Suppressor macrophage (primary cell): ENCODE data around the gene RIMBP3C.
A peak's percentile ranks its signal among the peaks of the same experiment; 100 is the strongest.
"Not testable (repeated sequence)": the region's sequence is repeated elsewhere in the genome, so short reads cannot be mapped to it uniquely, and the experiment has no call there.

ENCODE experiments used
- DNase-seq, 4 experiments: peaks; one replicate each; pipeline ENCODE4 v3.0.0-alpha.2; 2020 to 2022

Gene RIMBP3C

GRCh38 chr22:21573750-21574494 is 22.7 kb upstream of the RIMBP3C start:
- DNase-seq, result no peak

GRCh38 chr22:21573293-21573734 is 22.1 kb upstream of the RIMBP3C start:
- DNase-seq, result no peak

GRCh38 chr22:21571679-21572078 is 20.4 kb upstream of the RIMBP3C start:
- DNase-seq, result no peak

GRCh38 chr22:21570398-21570797 is 19.1 kb upstream of the RIMBP3C start:
- DNase-seq, result no peak

- DNase-seq, result peak; percentile 71 to 76 (median 73)
Observed at GRCh38 chr22:21569459-21570170, 18.4 kb upstream of the RIMBP3C start.

GRCh38 chr22:21569076-21569427 is 17.8 kb upstream of the RIMBP3C start:
- not testable (repeated sequence) for DNase-seq

- peak; percentile 20 to 76 (median 57) for DNase-seq
Observed at GRCh38 chr22:21568347-21569075, 17.2 kb upstream of the RIMBP3C start.

GRCh38 chr22:21567456-21568346 is 16.4 kb upstream of the RIMBP3C start, which contains the start of gene UBE2L3:
Gene UBE2L3, plus strand, starts transcription at chr22:21567714. Its CDS starts 31 bp downstream, at chr22:21567745.
- peak; percentile 81 to 93 (median 86) for DNase-seq

- no peak for DNase-seq
Observed at GRCh38 chr22:21564411-21564810, 13.2 kb upstream of the RIMBP3C start.

- DNase-seq, result no peak
Observed at GRCh38 chr22:21563912-21564311, 12.7 kb upstream of the RIMBP3C start.

- DNase-seq, result not testable (repeated sequence)
Observed at GRCh38 chr22:21560657-21561056, 9.4 kb upstream of the RIMBP3C start.

- DNase-seq, result not testable (repeated sequence)
Observed at GRCh38 chr22:21559345-21560125, 8.3 kb upstream of the RIMBP3C start.

- not testable (repeated sequence) for DNase-seq
Observed at GRCh38 chr22:21550678-21551047, 598 bp downstream of the RIMBP3C start.

GRCh38 chr22:21550008-21550677 is 1.1 kb downstream of the RIMBP3C start:
- DNase-seq, result not testable (repeated sequence)

GRCh38 chr22:21549558-21549957 is 1.7 kb downstream of the RIMBP3C start:
- DNase-seq, result not testable (repeated sequence)

- not testable (repeated sequence) for DNase-seq
Observed at GRCh38 chr22:21544432-21545322, 6.6 kb downstream of the RIMBP3C start.

- DNase-seq, result not testable (repeated sequence)
Observed at GRCh38 chr22:21539862-21540261, 11.4 kb downstream of the RIMBP3C start.

GRCh38 chr22:21532863-21533648 is 18.2 kb downstream of the RIMBP3C start:
- DNase-seq, result not testable (repeated sequence)

- DNase-seq, result not testable (repeated sequence)
Observed at GRCh38 chr22:21531525-21531924, 19.7 kb downstream of the RIMBP3C start.
